Mucosa of descending colon (tissue), 3 donors: ENCODE data around the gene TNIK. TPM values are rescaled to one million over a fixed set of nuclear protein-coding genes. Genes with fewer than 3 reads are reported as not detected.
"Not testable (repeated sequence)": the region's sequence is repeated elsewhere in the genome, so short reads cannot be mapped to it uniquely, and the experiment has no call there.

ENCODE experiments used
- ATAC-seq: fragments of 200-7000 bp; cut with Tn5 transposase; one replicate; pipeline ENCODE4 v1.9.1; 2020; ENCODE audit warnings: mild to moderate bottlenecking, moderate library complexity
- DNase-seq, 3 donors: peaks; one replicate each; pipeline ENCODE4 v3.0.0-alpha.2; 2020
- H3K36me3 ChIP-seq: fragments of 200-600 bp; one replicate; pipeline ENCODE4 v1.8.0; 2021; ENCODE audit warnings: low read depth, mild to moderate bottlenecking
- H3K4me1 ChIP-seq: fragments of 200-600 bp; one replicate; pipeline ENCODE4 v1.8.0; 2021; ENCODE audit warnings: low read depth, mild to moderate bottlenecking
- H3K4me3 ChIP-seq: fragments of 200-600 bp; one replicate; pipeline ENCODE4 v1.8.0; 2021; ENCODE audit warnings: mild to moderate bottlenecking
- H3K9me3 ChIP-seq: fragments of 200-600 bp; one replicate; pipeline ENCODE4 v1.8.0; 2021; ENCODE audit warnings: mild to moderate bottlenecking
- intact Hi-C, 2 donors: fragments of 100-400 bp; cut with DNase I in 1 of 2; cut with micrococcal nuclease in 1 of 2; formaldehyde crosslinking; loops; one replicate each; pipeline versions ENCODE4 v1.11.0 to v1.11.1; 2022; cut with DNase I, micrococcal nuclease
- total RNA-seq, 3 donors: library from RNA; stranded (reverse); fragmentation: NEBNext Ultra II Directional in 2 of 3; extraction: Animal tissue kit (Norgen Biotek cat#: 25700) in 2 of 3; gene quantifications; one replicate each; pipeline versions ENCODE4 v1.2.1 to v1.2.4, GENCODE V29; 2021 to 2023
- TF ChIP-seq, protein P1 (sequence below): fragments of 200-600 bp; IDR thresholded peaks from one replicate; pipeline ENCODE4 v1.8.0; 2022; ENCODE audit warnings: antibody characterized with exemption, mild to moderate bottlenecking
- donor health status: DM: no; HTN: no; CAD: no; lungs with moderate emphysema.
- donor health status: DM: no; HTN: no; CAD: no.
- donor health status: DM: no; HTN: yes; CAD: no.

The TNIK gene
- total RNA-seq, 3 donors from 2014 or later = 27.2 to 33.0 (median 28.0) TPM

GRCh38 chr3:171123915-171124314, 336.3 kb downstream of the TNIK start:
- H3K9me3 ChIP-seq = no peaks in the 10 kb centered on the region
- no peak overlapping the region for H3K4me3 ChIP-seq
- H3K4me1 ChIP-seq = no peaks in the 10 kb centered on the region
- H3K36me3 ChIP-seq = no peaks in the 10 kb centered on the region
- DNase-seq (no peak), ATAC-seq (no peak)
- TF ChIP-seq, protein P1, sequence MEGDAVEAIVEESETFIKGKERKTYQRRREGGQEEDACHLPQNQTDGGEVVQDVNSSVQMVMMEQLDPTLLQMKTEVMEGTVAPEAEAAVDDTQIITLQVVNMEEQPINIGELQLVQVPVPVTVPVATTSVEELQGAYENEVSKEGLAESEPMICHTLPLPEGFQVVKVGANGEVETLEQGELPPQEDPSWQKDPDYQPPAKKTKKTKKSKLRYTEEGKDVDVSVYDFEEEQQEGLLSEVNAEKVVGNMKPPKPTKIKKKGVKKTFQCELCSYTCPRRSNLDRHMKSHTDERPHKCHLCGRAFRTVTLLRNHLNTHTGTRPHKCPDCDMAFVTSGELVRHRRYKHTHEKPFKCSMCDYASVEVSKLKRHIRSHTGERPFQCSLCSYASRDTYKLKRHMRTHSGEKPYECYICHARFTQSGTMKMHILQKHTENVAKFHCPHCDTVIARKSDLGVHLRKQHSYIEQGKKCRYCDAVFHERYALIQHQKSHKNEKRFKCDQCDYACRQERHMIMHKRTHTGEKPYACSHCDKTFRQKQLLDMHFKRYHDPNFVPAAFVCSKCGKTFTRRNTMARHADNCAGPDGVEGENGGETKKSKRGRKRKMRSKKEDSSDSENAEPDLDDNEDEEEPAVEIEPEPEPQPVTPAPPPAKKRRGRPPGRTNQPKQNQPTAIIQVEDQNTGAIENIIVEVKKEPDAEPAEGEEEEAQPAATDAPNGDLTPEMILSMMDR = no peak
- intact Hi-C loops = no loop called here

DNA sequence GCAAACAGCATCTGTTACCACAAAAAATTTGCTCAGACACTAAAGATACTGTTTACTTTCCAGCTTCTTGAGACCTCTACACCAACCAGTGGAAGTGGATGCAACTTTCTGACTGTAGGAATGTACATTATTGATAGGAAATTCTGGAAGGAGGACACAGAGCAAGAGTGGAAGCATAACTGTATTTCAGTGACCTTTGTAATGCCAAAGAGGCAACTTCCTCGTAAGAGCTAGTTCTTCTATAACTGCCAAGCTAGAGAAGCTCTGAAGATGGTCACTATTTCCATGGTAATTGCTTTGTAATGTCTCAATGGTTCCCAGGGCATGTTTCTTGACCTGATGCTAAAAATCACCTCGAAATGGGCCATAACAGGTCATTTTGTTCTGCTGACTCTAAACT, 337.3 kb downstream of the TNIK start:
- H3K9me3 ChIP-seq = no peaks in the 10 kb centered on the region
- H3K36me3 ChIP-seq = no peaks in the 10 kb centered on the region
- DNase-seq (no peak), ATAC-seq (no peak)
- intact Hi-C loops = no loop called here
- H3K4me3 ChIP-seq = no peak overlapping the region
- TF ChIP-seq, protein P1 = no peak
- H3K4me1 ChIP-seq = no peaks in the 10 kb centered on the region

GRCh38 chr3:171122240-171122639, 338.0 kb downstream of the TNIK start:
- intact Hi-C loops = no loop called here
- Histone ChIP-seq H3K4me3 (no peak overlapping the region), H3K4me1 (no peaks in the 10 kb centered on the region), H3K36me3 (no peaks in the 10 kb centered on the region), H3K9me3 (no peaks in the 10 kb centered on the region)
- no peak for DNase-seq
- no peak for ATAC-seq
- TF ChIP-seq, protein P1 = no peak

DNA sequence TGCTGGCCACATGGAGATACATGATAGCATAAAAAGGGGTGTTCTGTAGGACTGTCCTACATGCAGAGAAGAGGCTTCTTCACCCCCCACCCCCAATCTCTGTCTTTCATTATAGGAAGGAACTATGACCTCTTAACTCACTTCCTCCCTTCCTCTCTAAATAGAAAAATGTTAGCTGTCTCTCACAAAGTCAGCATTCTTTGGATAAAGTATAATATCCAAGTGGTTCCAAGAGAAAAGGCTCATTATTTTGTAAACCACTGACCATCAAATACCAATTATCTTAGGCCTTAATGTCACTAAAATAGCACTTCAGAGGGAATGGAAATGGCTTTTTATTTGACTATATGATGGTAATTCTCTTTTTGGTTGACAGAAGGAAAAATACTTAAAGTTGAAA, 338.4 kb downstream of the TNIK start:
- intact Hi-C loops = no loop called here
- H3K36me3 ChIP-seq = no peaks in the 10 kb centered on the region
- ATAC-seq (no peak), DNase-seq (no peak)
- no peaks in the 10 kb centered on the region for H3K4me1 ChIP-seq
- H3K9me3 ChIP-seq = no peaks in the 10 kb centered on the region
- TF ChIP-seq, protein P1 = no peak
- H3K4me3 ChIP-seq = no peak overlapping the region

- ATAC-seq, intact Hi-C loops, H3K4me3 ChIP-seq, DNase-seq, H3K4me1 ChIP-seq, H3K36me3 ChIP-seq, H3K9me3 ChIP-seq: not testable (repeated sequence)
These were observed 340.8 kb downstream of the TNIK start for GRCh38 chr3:171119402-171119801.

DNA sequence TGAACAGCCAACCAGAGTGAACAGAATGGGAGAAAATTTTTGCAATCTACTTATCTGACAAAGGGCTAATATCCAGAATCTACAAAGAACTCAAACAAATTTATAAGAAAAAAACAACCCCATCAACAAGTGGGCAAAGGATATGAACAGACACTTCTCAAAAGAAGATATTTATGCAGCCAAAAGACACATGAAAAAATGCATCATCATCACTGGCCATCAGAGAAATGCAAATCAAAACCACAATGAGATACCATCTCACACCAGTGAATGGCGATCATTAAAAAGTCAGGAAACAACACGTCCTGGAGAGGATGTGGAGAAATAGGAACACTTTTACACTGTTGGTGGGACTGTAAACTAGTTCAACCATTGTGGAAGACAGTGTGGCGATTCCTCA, 341.2 kb downstream of the TNIK start:
- H3K4me1 ChIP-seq, H3K9me3 ChIP-seq, ATAC-seq, intact Hi-C loops, DNase-seq, H3K36me3 ChIP-seq, H3K4me3 ChIP-seq: not testable (repeated sequence)

DNA sequence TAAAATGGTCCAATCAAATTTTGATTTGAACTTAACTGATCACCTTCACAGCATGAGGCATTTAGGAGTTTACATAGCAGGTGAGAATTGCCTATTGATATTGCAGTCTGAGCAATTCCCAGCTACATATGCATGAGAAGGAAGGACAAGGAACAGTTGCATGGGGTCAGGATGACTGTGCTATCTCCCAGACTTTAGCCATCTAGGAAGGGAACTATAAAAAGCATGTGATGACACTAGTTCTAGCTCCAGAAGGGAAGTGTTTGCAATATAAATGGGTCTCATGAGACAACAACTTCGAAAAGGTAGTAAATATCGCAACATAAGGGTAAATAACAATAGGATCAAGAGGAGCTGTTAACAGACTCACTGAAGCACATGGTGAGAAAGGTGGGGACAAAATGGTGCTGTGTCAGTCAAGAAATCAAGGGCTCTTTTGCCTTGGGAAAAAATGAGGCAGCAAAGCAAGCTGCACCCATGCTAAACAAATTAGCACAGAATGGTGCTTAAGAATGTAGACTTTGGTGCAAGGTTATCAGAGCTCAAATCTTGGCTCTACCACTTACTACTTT, 343.3 kb downstream of the TNIK start:
- DNase-seq (no peak), ATAC-seq (no peak)
- TF ChIP-seq, protein P1 = no peak
- no peaks in the 10 kb centered on the region for H3K36me3 ChIP-seq
- H3K9me3 ChIP-seq = no peaks in the 10 kb centered on the region
- intact Hi-C loops = no loop called here
- H3K4me1 ChIP-seq = no peaks in the 10 kb centered on the region
- H3K4me3 ChIP-seq = no peak overlapping the region
